Fibroblast of skin of abdomen (primary cell): ENCODE measurements around the gene CABP4.
"Not testable (repeated sequence)": the region's sequence is repeated elsewhere in the genome, so short reads cannot be mapped to it uniquely, and the experiment has no call there.

ENCODE experiments used
- DNase-seq: peaks from one replicate; pipeline ENCODE4 v3.0.0-alpha.2; 2013

Gene CABP4

DNA sequence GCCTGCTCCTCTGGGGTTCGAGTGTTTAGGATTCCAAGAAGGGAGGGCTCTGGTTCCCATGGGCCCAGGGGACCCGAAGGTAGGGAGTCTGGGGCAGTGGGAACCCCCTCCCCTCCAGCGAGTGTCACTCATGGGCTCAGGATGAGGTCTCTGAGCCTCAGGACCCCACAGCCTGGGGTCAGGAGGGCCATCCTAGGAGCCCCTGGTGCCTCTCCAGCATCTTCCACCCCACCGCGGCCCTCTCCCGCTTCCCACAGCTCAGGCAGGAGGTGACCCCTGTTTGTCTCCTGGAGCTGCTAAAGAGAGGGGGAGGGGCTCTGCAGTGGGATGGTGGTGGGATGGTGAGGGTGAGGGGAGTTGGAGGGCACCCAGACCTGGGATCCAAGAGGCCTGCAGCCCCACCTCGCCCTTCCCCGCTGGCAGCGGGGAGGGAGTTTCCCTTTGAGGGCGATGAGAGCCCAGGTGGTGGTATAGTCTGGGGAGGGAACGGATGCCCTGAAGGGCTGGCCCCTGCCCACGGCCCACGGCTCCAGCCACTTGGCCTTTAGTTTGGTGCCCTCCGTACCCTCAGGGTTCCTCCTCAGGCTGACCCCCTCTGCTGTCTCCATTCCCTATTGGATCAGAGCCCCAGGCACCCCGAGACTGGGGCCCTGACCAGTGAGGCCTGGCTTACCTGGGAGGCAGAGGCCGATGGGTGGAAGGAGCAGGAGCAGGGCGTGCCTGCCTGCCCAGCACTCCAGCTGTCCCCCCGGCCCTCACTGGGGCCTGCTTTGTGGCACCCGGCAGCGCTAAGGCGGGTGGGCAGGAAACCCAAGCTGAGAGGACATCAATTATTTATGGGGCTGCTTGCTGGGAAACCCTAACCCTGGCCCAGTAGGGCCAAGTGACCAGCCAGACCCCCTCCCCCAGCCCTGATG, 1.1 kb upstream of the CABP4 start:
- DNase-seq, result no peak

GRCh38 chr11:67456068-67456705, 1.0 kb downstream of the CABP4 start:
- DNase-seq, result no peak

DNA sequence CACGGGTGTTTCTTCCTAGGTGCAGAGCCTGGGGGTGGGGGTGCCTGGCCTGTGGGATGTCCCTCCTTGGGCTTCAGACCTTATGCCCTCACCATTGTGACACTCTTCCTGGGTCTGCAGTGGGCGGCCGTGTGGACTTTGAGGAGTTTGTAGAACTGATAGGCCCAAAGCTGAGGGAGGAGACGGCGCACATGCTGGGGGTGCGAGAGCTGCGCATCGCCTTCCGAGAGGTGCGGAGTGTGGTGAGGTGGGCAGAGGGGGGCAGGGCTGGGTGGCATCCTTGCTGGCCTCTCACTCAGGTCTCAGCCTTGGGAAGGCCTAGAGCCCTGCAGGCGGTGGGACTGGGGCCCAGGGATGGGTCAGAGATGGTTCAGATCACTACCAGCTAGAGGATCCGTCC, 2.3 kb downstream of the CABP4 start:
- no peak for DNase-seq

GRCh38 chr11:67458266-67458665, 3.1 kb downstream of the CABP4 start:
- DNase-seq, result no peak

DNA sequence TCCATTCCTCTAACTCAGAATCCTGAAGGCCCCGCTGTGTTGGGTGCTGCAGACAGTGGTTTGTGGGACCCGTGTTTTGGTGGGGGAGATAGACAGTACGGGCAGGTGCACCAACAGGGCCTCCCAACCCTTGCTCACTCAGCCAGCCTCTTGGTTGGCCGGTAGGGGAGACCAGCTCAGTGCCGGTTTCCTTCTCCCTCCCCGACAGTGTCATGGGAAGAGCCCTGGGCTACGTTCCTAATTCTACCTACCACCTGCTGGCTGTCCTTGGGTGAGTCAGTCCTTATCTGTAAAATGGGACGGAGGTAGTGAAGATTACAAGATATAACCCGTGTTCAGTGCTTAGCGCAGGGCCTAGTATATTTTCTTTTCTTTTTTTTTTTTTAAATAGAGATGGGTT, 8.0 kb downstream of the CABP4 start:
- DNase-seq, result no peak

- no peak for DNase-seq
Observed at GRCh38 chr11:67463680-67464410, 8.7 kb downstream of the CABP4 start.

GRCh38 chr11:67464411-67465188, 9.4 kb downstream of the CABP4 start:
- DNase-seq, result peak; percentile 69

DNA sequence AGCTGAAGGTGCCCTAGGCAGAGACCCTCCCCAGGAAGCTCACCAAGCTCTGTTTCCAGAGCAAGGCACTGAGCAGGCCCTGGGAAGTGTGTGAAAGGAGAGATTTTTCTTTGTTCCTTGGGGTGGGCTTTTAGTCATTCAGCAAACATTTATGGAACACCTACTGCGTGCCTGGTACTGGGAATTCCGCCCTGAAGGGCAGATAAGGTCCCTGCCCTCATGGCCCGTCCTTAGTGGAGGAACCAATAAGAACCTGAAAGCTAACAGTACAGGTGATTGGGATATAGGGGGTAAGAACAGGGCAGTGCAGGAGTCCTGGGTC, 10.0 kb downstream of the CABP4 start:
- DNase-seq, result no peak

GRCh38 chr11:67465530-67465929, 10.4 kb downstream of the CABP4 start:
- DNase-seq, result peak; percentile 16

DNA sequence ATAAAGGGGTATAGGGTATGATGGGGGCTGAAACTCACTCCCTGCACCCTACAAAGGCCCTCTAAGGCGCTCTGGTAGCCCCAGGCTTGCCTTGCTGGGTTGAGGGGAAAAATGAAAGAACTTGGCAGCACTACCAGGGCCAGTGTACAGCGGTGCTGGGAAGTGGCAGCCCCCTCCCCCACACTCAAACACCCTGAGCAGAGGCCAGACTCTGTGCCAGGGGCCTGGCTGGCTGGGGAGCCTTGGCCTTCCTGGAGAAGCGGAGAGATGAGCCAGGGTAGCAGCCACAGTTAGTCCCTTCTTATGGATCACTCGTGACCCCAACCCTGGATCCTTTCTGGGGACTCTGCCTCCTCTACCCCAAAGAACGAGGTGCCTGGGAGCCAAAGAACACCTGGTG, 11.2 kb downstream of the CABP4 start:
- DNase-seq, result no peak

DNA sequence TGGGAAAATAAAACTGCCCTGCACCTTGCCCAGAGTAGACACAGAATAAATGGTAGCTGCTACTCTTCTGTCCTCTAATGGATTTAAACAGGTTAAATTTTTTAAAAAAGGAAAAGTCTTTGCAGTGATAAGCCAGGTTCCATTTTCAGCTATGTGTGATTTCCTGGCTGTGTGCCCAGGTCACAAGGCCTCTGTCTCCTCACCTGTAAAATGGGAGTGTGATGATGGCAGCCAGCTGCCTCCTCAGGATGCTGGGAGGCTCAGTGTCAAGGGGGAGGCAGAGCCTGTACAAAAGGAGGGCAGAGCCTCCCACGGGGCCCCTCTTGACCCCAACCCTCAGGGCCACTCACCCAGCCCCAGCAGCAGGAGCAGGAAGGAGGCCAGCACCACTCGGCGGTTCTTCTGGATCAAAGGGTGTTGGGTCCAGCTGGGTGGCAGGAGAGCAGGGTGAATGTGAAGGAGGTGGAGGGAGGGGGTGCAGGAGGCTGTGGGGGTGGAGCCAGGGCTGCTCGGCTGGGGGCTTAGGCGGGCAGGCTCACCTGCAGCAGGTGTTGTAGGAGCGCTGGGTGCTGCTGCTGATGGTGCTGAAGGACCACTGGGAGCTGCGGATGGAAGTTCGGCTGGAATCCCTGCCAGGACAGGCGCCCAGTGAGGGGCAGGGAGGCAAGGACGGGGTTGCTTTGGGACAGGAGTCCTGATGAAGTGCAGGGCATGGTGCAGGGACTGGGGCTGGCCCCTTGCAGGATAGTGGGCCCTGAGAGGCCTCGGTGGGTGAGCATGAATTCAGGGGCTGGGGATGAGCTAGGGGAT, 12.0 kb downstream of the CABP4 start:
- no peak for DNase-seq

DNA sequence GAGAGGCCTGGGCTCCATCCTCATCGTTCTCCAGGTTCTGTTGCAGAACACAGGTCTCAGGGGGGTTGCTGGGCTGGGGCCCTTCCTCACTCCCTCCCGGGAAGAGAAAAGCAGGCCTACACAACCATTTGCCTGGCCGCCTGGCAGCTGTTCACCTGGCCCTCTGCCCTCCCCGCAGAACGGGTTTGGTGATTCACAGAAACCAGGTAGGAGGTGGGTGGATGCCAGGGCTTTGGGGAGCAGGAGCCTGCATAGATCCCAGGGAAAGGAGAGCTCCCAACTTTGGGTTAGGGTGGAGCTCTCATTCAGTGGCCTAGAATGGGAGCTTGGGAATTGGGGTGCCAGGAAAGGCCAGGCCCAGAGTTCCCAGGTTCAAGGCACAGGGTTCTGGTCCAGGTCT, 12.9 kb downstream of the CABP4 start:
- DNase-seq, result no peak

DNA sequence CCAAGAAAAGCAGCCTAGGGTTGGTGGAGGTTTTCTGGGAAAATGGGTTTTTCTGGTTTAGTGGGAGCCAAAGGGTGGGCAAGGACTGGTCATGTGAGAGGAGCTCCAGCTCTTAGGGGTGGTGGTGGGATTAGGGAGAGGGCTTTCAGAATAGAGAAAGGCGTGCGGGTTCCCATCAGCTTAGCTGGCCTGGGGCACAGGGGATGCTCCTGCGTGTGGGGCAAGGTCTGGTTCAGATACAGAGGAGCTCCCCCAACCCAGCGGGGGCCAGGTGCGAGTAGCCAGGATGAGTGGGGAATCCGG, 13.3 kb downstream of the CABP4 start:
- DNase-seq, result no peak

GRCh38 chr11:67468759-67469507, 13.8 kb downstream of the CABP4 start, which contains the start of gene TMEM134:
TMEM134 (minus strand) TSS chr11:67469251; CDS start chr11:67469192, 59 bp downstream.
- peak; percentile 93 for DNase-seq

GRCh38 chr11:67469508-67469811, 14.3 kb downstream of the CABP4 start:
- no peak for DNase-seq

DNA sequence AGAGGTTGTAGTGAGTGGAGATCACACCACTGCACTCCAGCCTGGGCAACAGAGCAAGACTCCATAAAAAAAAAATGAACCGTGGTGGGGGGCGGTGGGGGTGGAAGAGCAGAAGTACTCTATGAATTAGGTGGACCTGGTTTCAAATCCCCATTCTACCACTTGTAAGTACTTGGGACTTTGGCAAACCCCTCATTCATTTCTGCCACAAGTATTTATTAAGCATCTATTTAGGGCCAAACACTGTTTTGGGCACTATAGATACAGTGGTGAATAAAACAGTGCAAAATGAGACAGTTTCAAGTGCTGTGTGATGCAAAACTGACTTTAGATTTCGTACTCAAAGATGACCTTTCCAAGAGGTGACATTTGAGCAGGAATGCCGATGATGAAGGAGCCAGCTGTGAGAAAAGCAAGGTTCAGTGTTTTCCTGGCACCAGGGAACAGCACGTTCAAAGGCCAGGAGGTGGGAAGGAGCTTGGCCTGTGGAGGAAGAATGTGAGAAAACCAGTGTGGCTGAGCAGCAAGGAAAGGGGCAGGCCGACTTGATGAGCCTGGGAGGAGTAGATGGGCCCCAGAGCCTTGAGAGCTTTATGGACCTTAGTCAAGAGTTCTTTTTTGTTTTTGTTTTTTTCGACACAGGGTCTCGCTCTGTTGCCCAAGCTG, 15.3 kb downstream of the CABP4 start:
- DNase-seq, result no peak

GRCh38 chr11:67472882-67473281, 17.7 kb downstream of the CABP4 start:
- no peak for DNase-seq

DNA sequence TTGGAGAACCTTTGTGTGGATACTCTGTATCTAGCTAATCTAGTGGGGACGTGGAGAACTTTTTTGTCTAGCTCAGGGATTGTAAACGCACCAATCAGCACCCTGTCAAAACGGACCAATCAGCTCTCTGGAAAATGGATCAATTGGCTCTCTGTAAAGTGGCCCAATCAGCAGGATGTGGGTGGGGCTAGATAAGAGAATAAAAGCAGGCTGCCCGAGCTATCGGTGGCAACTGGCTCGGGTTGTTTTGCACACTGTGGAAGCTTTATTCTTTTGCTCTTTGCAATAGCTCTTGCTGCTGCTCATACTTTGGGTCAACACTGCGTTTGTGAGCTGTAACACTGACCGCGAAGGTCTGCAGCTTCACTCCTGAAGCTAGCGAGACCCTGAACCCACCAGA, 21.5 kb downstream of the CABP4 start:
- not testable (repeated sequence) for DNase-seq

DNA sequence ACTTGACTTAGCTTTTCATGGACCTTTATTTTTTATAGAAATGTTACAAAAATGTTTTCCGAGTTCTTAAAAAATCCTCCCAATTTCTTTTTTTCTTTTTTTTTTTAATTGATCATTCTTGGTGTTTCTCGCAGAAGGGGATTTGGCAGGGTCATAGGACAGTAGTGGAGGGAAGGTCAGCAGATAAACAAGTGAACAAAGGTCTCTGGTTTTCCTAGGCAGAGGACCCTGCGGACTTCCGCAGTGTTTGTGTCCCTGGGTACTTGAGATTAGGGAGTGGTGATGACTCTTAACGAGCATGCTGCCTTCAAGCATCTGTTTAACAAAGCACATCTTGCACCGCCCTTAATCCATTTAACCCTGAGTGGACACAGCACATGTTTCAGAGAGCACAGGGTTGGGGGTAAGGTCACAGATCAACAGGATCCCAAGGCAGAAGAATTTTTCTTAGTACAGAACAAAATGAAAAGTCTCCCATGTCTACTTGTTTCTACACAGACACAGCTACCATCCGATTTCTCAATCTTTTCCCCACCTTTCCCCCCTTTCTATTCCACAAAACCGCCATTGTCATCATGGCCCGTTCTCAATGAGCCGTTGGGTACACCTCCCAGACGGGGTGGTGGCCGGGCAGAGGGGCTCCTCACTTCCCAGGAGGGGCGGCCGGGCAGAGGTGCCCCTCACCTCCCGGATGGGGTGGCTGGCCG, 22.3 kb downstream of the CABP4 start:
- DNase-seq, result not testable (repeated sequence)

GRCh38 chr11:67482275-67482826, 27.2 kb downstream of the CABP4 start:
- DNase-seq, result no peak
